ENCODE measurements around the gene LMNTD2.

LMNTD2 gene

DNA sequence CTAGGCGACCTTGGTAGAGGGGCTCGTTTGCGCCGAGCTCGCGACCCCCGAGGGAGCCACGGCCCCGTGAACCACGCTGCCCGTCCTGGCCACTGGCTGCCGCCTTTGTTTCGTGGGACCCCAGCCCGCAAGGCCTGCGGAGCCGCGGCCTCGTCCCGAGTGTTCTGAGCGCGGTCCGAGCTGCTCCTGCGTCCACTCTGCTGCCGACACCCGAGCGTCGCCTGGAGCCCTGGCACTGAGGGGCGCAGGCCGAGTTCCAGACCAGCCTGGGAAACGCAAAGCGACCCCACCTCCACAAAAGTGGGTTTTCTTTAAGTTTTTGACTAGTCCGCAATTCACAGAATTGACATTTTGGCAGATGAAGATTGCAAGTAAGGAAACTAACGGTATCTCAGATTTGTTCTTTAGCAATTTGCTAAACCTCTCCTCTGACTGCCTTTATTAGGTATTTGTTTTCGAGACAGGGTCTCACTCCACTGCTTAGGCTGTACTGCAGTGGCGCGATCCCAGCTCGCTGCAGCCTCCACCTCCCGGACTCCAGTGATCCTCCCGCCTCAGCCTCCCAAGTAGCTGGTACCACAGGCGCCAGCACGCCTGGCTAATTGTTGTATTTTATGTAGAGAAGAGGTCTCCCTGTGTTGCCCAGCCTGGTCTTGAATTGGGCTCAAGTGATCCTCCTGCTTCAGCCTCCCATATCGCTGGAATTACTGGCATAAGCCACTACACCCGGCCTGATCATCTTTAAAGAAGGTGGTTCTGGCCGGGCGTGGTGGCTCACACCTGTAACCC lies 52.6 kb downstream of the LMNTD2 start:
- DNase-seq (ENCODE audit: low read depth in 2 of 2) = no peak

DNA sequence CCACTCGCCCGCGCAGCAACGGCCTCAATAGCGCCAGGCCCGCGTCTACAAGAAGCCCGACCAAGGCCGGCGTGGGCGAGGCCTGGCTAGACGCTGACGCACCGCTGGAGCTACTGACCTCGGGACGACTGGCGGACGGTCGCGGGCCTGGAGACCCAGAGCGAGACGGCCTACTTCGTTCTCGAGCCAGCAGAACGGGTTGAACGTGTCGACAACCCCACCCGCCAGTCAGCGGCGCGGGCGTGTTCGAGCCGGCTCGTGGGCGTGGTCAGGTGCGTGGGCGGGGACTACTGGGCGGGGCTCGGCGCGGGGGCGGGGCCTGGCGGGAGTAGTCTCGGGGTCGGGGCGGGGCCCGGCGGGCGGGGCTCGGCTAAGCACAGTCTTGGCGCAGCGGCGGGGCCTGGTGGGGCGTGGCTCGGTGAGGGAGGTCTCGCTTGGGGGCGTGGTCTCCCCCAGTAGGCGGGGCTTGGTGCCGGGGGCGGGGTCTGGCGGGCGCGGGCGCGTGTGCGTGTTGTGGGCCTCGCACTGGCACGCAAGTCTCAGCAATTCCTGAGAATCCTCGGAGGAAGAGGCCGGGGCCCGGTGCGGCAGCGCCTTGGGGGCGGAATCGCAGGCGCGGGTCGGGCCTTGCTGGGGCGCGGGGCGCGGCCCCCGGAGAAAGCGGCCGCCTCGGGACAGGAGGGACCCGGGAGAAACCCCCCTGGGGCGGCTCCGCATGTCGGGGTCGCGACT lies 53.4 kb downstream of the LMNTD2 start, which contains the start of gene RNH1:
RNH1 (minus strand) TSS at position 248 of the 732 bp plus-strand sequence. CDS start 5,080 bp downstream, outside the sequence.
- DNase-seq (ENCODE audit: low read depth in 2 of 2) = peak; percentile 100

DNA sequence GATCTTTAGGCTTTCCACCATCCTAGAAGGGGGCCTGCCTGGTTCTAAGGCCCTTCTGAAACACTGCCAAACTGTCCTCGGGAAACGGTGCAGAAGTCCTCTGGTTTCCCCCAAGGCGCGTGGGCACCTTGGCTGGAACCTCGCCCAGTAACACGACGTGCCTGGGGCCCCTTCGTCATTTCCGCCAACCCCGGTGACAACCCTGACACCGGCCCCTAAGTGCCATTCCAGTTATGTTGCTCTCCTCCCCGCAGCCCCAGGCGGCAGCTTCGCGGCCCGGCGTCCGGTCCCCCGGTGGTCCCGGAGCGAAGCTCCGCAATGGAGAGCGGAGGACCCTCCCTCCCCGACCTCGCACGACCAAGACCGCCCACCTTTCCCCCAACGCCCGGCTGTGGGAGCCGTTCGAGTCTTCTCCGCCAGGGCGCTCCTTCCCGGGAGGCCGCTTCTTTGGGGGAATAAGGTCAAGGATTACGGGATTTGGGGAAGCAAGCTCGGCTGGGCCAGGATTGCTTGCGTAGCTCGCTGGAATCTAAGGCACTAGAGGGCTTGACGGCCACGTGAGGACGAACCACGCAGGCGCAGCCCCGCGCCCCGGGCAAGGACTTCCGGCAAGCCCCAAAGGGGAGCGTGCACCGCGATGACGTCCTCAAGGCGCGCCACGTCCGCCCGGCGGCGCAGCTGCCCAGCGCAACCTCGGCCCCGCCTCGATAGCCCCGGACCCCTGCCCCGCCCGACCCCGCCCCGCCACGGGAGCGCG lies 54.1 kb downstream of the LMNTD2 start:
- DNase-seq (ENCODE audit: low read depth in 2 of 2) = peak; percentile 96 to 97

DNA sequence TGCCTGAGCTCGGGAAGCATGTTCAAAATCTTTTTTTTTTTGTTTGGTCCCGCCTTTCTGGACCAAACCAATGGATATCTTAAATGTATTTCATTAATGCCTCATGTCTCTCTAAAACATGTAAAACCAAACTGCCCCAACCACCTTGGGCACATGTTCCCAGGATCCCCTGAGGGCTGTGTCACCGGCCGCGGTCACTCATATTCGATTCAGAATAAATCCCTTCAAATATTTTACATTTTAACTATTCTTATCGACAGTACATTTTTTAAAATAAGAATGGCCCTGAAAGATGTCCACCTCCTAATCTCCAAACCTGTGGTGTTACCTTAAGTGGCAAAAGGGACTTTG lies 55.6 kb downstream of the LMNTD2 start:
- no peak for DNase-seq (ENCODE audit: low read depth in 2 of 2)
